Stimulated activated CD8-positive, alpha-beta memory T cell treated with anti-CD3 and anti-CD28 coated beads, Interleukin-4, amount 100 ng/mL, for 48 hours (primary cell): Measurements from ENCODE around the gene INO80B.
"Not testable (repeated sequence)": the region's sequence is repeated elsewhere in the genome, so short reads cannot be mapped to it uniquely, and the experiment has no call there.

Source experiments
- DNase-seq: peaks from one replicate; pipeline ENCODE4 v3.0.0-alpha.2; 2020

Gene INO80B

GRCh38 chr2:74482801-74483674, 28.2 kb downstream of the INO80B start, which contains the start of the genes CCDC142 and TTC31:
Gene CCDC142, minus strand, starts transcription at chr2:74482998. Its CDS starts 161 bp downstream, at chr2:74482837.
Gene TTC31, plus strand, starts transcription at chr2:74483081. Its CDS starts 15 bp downstream, at chr2:74483096.
- DNase-seq = peak; percentile 94

- DNase-seq = not testable (repeated sequence)
Observed at GRCh38 chr2:74483675-74484164, 28.8 kb downstream of the INO80B start.

DNA sequence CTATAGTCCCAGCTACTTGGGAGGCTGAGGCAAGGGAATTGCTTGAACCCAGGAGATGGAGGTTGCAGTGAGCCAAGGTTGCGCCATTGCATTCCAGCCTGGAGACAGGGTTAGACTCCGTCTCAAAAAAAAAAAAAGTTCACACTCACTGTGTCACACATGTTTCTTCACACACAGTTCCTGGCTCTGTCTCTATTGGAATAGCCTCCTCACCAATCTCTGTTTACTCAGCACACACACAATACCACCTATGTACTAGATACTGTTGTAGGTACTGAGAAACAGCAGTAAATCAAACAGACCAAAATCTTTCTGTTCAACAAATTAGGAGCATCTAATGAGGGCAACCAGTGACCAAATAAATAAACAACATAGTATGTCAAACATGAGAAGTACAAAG, 31.3 kb downstream of the INO80B start:
- no peak for DNase-seq

GRCh38 chr2:74488643-74489481, 34.0 kb downstream of the INO80B start:
- DNase-seq = no peak

DNA sequence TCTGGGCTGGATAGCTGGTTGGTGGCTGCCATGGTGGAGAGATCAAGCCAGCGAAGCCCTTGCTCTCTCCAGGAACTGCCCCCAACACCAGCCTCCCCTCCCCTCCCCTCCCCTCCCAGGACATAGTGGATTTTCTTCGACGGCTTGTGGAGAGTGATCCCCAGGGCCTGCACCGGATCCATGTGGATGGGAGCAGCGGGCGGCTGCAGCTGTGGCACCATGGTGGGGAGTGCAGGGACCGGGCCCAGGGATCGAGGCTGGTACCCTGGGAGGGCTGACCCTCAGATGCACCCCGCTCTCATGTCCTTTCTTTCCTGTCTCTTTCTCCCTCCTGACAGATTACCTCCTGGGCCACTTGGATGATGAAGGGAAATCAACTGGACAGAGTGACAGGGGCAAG, 35.0 kb downstream of the INO80B start:
- no peak for DNase-seq

- DNase-seq = no peak
Observed at GRCh38 chr2:74491648-74492544, 37.0 kb downstream of the INO80B start.

DNA sequence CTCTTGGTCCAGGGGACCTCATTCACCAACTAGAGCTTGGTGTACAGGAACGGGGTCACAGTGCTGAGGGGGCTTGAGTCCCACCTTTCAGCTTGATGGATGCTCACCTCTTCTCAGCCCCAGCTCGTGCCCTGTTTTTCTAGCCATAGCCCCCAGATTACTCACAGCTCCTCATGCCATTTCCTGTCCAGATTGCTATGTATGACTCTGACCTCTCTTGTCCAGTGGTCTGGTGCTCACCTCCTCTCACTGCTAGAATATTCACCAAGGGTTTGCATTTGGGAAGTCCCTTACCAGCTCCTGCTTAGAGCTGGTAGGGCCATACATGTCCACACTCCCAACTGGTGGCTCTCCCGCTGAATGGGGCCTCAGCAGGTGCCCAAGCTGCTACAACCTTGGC, 38.7 kb downstream of the INO80B start:
- DNase-seq = no peak

DNA sequence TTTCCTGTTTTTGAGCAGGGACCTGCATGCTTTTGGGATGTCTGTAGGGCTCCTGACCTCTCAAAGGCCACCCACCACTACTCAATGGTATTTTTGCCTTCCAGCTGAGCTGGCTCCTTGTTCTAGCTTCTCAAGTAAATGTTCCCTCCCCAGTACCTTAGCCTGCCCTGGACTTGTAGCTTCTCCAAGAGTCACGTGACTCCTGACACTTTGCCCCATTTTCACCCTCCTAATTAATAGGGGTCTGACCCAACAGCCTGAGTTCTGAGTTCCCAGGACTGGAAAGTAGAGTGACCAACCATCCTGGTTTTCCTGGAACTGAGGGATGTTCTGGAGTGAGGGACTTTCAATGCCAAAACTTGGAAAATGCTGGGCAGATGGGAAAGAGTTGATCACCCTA, 40.6 kb downstream of the INO80B start:
- no peak for DNase-seq

GRCh38 chr2:74496997-74497776, 42.3 kb downstream of the INO80B start:
- no peak for DNase-seq

GRCh38 chr2:74497777-74498499, 43.1 kb downstream of the INO80B start:
- peak; percentile 66 for DNase-seq

DNA sequence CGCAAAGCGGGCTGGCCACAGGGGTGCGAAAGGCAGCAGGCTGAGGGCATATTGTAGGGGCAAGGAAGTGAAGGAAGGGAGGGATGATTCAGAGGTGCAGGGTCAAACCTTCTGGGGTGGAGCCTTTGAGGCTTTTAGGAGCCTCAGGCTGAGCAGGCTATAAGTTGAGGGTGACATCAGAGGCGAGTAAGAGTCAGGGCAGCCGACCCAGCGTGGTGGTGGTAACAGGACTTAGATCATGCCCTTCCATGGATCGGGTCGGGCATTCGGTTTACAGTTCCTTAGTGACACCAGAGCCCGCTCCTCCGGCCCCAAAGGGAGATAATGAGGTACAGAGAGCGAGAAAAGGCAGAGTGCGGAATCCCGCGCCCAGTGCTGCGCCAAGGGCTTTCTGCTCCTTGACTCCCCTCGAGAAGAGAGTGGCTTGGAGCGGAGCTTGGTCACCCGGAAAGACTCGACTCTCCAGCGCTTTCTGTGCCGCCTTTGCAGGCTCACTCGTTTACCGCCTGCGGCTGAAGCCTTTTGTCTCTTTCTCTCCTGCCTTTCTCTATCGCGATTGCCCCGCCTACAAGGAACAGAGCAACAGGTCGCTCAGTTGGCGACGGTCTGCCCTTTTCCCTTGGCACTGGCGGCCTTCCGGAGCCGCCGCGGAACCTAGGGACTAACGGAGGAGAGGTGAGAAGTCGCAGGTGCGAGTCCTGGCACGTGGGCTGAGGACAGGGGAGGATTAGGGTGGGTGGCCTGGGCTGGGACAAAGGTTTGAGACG, 43.8 kb downstream of the INO80B start:
- DNase-seq = peak; percentile 60

DNA sequence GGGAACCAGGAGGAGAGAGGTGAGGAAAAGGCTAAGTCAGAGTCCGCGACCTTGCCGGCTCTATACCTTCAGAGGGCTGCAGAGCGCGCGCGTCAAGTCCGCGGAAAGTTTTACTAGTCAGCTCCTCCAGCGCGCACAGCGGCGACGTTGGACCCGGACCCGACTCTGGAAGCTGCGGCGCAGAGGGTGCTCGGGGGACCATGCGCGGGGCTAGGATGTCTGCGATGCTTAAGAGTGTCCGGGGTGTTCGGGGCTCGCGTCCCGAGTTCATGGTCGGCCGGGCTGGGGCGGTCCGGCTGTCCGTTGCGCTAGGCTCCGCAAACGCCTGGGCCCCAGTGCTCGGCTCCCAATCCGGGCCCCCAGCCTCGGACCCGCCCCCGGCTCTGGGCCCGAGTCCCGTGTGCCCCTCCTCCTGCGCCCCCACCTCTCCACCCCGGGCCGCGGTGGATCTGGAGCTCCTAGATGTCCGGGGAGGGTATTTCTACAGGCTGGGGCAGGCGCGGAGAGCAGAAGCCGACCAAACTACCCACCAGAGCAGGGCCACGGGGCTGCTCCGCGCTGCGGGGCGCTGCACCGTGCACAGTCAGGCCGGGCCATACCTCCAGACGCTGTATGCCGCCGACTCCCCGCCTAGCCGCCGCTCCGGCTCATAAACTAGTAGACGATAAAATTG, 44.5 kb downstream of the INO80B start, which contains the start of gene LBX2:
LBX2 (minus strand) TSS at position 337 of the 673 bp plus-strand sequence; CDS start at position 271, 66 bp downstream.
- DNase-seq = peak; percentile 65

DNA sequence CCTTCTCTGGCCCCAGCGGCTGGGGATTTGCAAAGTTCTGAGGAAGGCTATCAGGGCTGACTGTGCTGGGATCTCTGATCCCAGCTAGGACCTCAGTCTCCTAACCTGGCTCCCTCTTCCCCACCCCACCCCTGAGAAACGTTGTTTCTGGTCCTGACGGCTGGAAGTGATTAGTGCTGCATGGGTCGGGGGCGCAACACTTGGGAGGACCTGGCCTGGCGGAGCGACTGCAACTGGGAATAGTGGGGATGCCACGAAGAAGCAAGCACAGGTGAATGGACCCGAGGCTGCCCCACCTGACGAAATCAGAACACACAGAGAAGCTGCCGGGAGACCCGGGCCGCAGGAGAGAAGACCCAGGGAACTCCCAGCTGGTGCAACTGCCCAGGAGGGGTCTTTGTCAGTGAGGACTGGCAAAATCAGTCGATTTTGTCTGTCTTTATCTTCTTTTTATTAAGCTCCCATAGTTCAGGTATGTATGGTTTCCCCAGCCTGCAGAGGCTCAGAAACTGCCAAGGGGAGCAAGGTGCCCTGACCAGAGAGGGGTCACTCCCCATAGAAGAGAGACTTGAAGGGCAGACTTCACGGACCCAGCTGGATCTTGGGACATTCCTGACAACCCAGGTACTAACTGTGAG, 45.2 kb downstream of the INO80B start:
- DNase-seq = no peak

DNA sequence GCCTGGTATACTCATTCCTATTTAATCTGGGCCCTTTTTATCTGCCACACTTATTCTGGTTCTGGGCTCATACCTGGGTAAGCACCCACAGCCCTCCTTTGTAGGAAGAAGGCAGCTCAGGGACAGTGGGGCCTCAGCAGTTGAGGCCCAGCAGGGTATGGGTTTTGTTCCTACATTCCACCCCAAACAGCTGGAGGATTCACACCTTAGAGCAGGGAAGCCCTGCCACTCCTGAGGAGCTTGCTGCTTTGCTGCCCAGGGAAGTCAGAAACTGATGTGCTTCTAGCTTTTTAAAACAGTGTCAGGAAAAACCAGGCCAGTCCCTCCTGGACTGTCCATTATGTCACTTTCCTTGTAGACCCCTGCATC, 45.7 kb downstream of the INO80B start:
- no peak for DNase-seq

DNA sequence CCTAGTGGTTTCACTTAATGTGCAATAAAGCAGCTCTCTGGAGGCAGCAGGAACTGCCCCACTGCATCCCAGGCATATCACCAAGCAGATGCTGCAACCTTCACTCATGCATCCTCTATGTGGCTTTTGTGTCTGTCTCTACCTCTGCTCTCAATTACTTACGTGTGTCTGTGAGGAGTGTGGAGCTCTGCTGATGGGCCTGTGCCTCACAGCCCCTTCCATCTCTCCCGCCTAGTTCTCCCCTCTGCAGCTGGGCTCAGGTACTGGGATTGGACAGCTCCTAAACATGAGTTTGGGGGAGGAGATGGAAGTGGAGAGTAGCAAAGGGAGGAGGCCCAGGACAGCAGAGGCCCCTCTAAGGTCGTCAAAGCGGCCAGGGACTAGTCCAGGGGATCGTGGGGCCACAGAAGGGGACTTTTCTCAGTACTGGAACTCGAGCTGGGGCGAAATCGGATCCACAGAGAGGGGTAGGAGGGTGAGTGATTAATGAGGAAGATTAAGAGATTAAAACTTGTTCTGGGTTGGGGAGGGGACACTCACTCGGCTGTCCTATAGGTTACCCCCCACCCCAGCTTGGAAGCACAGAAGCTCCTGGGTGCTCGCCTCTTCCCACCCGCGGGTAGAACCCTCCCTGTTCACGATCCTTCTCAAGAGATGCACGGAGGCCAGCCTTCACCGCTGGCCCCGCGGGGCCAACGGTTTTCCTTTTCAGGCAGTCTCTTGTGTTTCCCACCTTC, 46.6 kb downstream of the INO80B start:
- no peak for DNase-seq

DNA sequence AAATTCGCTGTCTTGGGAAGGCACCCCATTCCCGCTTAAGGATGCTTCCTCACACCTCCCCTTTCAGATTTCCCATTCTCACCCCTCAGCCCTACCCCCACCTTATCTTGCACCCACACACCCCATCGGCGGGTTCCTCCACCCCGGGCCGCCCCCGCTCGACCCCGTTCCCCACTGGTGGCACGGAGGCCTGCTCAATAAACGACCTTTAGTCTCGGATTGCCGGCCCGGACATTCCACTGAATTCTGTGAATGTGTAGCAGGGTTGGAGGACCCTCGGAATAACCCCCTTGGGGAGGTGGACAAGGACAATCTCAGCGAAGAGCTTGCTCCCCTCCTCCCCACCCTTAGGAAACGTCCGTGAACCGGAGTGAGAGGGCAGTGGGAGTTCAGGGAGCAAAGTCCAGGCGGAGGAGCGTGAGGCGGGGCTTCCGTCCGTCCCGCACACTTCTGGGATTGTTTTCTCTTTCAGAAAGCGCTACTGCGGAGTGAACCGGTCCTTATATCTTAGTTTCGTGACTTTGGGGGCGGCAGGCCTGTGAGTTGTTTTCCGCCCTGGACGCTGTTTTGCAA, 47.3 kb downstream of the INO80B start:
- no peak for DNase-seq

DNA sequence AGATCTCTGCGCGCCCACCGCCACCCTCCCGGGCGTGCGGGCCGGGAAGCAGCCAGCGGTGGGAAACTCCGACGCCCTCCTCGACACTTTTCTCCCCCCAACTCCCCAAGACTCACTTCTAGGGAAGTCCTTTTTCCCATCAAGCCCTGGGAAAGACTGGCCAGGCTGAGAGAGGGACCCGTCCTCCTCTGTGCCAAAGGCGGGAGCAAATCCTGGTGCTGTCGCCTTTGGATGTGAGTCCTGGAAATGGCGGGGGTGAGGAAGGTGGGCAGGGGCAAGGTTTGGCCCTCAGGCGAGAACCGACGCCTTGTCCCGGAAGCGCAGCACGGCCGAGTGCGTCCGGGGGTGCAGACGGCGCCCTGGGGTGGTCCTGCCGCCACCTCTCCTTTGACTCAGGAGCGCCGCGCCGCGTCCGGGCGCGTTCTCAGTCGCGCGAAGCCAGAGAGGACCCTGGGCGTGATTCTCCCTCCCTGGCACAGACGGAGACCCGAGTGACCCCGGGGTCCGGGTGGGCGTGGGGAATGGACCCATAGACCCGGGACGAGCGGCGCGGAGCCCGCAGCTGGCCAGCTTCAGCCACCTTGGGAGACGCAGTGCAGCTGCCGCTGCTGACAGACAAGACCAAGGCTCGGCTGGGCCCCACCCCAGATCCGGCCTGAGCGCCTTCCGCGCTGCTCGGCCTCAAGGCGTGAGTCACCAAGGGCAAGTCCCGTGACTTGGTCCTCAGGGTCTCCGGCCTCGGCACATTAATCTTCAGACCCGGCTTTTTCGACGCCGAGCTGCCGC, 48.0 kb downstream of the INO80B start:
- DNase-seq = peak; percentile 74
